ENCODE data around the gene RFC2. TPM values are rescaled to one million over a fixed set of nuclear protein-coding genes. Genes with fewer than 3 reads are reported as not detected.

RFC2 gene
- total RNA-seq, 2 donors from 2014 or later: 13.8 to 14.3 TPM

Small RNA genes lying within 50 kb of the gene (microRNA-seq; reads per million reads assigned to microRNA genes)
- 358 to 483 reads per million in 2 donors for gene MIR590

Other genes starting within 250 kb of the RFC2 start
- 100 to 1,000 TPM in 1 of 2 donors, 10 to 100 TPM in 1; 91.7 to 166 TPM for gene ELN, start 226.2 kb downstream of the RFC2 start, total RNA-seq
- 10 to 100 TPM; 11.4 to 11.6 TPM for gene LIMK1, start 170.6 kb downstream of the RFC2 start, total RNA-seq
- 100 to 1,000 TPM; 163 to 219 TPM for gene EIF4H, start 80.0 kb downstream of the RFC2 start, total RNA-seq
- gene LAT2, start 44.4 kb downstream of the RFC2 start, total RNA-seq: 1 to 10 TPM; 4.2 to 5.6 TPM
- 10 to 100 TPM in 1 of 2 donors, 1 to 10 TPM in 1; 9.7 to 10.6 TPM for gene CLIP2, start 35.0 kb upstream of the RFC2 start, total RNA-seq
- 10 to 100 TPM; 19.3 to 50.0 TPM for gene GTF2IRD1, start 199.5 kb upstream of the RFC2 start, total RNA-seq